Non-pigmented ciliary epithelial cell (primary cell): ENCODE measurements around the gene C5orf63.
A peak's percentile ranks its signal among the peaks of the same experiment; 100 is the strongest.
"Not testable (repeated sequence)": the region's sequence is repeated elsewhere in the genome, so short reads cannot be mapped to it uniquely, and the experiment has no call there.

Experiments
- DNase-seq: peaks from one replicate; pipeline ENCODE4 v3.0.0-alpha.2; 2010; ENCODE audit warnings: low read depth

Gene C5orf63

GRCh38 chr5:127072861-127073846 is at the start of gene C5orf63:
Gene C5orf63, minus strand, starts transcription at chr5:127073502. Its CDS starts 14,507 bp downstream, at chr5:127058995.
- no peak for DNase-seq

- DNase-seq, result peak; percentile 40
Measured at GRCh38 chr5:127112347-127112864, 39.1 kb upstream of the C5orf63 start.

DNA sequence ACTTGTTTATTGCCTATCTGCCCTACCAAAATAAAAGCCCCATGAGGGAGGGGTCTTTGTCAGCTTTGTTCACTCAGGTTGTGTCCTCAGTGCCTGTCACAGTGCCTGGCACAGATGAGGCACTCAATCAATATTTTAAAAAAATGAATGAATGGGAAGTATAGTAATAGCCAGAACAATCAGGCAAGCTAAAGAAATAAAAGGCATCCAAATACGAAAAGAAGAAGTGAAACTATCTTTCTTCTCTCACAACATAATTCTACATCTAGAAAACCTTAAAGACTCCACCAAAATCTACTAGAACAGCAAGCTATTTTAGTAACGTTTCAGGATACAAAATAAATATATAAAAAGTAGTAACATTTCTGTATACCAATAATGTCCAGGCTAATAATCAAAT is 37.8 kb upstream of the C5orf63 start:
- DNase-seq, result no peak

- DNase-seq, result not testable (repeated sequence)
Measured at GRCh38 chr5:127108624-127109260, 35.4 kb upstream of the C5orf63 start.

GRCh38 chr5:127101935-127102334 is 28.6 kb upstream of the C5orf63 start:
- DNase-seq, result no peak

GRCh38 chr5:127101533-127101932 is 28.2 kb upstream of the C5orf63 start:
- no peak for DNase-seq

DNA sequence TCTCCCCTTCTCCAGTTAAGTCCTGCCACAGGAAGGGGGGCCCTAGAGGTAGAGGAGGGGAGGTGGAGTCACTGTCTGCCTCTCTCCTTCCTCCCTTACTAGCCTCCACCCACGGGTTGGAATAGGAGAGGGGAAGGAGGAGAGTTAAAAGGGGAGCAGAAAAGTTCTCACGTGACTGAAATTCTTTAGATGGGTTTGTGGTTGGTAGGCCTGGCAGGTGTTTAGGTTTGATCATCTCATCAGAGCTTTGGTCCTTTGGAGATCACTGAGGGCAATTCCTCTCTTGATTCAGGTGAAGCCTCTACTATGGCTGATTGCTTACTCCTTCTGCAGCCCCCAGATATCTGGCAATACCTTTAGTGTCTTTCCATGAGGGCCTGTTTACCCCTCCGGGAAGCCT is 24.9 kb upstream of the C5orf63 start:
- DNase-seq, result no peak

DNA sequence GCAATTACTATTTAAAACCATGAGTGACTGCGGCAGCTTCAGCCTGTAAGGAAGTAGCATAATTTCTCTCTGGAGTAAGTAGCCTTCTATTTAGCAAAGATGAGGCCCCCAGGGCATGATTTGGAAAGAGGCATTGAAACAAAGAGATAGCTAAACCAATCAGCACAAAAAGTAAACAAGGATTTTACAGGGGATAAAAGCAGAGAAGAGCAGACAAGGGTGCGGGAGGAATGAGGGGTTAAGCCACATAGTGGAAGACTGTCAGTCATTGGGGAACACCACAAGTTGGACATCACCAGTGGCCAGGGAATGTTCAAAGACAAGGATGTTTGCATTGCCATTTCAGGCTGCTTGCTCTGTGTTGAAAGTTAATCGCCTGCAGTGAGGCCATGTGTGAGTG is 24.0 kb upstream of the C5orf63 start:
- DNase-seq, result no peak

DNA sequence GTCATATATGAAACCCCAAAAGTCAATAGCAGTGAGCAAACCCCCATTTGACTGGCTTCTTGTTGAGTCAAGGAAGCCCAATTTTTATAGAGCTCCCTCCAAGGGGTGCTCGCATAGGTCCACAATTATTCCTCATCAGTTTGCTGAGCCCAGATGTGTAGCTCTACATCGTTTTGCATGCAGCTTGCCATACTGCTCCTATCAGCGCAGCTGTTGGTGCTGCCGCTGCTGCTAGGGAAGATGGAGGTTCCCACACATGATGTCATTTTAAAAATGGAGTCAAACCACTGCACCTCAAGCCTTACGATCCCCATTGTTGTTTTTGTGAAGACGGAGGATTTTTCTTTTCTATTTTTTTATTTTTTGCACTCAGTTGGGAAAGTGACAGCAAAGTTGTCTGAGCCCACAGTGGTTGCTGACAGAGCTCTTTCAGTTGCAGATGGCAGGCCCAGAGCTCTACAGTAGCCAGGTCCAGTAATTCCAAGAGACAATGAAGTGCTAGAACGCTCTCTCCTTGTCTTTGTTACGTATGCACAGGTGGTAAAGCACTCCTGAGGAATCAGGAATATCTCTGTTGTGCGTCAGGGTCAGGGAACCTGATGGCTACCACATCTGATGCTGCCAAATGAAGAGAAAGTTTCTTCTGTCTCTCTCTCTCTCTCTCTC is 23.2 kb upstream of the C5orf63 start:
- DNase-seq, result no peak

GRCh38 chr5:127094161-127094814 is 21.0 kb upstream of the C5orf63 start:
- DNase-seq, result no peak

- peak; percentile 59 for DNase-seq
Measured at GRCh38 chr5:127092690-127093089, 19.4 kb upstream of the C5orf63 start.

DNA sequence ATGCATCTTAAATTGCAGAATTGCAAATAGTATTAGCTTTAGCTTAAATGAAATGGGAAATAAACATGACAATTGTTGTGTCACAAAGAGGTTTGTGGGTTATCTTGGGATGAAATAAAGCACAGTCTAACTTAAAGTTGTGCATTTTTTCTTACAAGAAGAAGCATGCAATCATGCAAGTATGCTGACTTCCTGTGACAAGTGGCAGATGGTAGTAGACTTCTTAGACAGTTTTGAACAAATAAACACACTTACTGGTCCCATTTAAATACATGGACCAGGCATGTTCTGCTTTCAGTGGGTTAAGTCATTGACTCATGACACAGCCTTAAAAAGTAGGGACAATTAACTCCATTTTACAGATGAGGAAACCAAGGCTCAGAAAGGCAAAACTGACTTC is 15.9 kb upstream of the C5orf63 start:
- no peak for DNase-seq

GRCh38 chr5:127088251-127088650 is 14.9 kb upstream of the C5orf63 start:
- DNase-seq, result peak; percentile 97

DNA sequence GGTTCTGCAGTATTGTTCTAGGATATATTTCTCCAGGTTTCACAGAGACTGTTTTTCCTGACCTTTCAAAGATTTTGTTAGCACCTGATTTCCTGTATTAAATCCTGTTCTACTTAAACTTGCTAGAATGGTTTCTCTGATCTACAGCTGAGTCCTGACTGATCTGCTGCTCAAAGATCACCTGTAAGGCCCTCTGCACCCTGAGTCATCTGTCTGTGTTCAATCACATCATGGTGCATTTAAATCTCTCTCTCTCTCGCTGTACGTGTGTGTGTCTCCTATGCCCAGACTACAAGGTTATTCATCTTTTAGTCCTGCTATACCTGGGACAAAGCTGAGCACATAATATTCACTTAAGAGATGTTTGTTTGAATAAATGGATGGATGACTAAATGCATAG is 13.3 kb upstream of the C5orf63 start:
- no peak for DNase-seq

- no peak for DNase-seq
Measured at GRCh38 chr5:127085796-127086195, 12.5 kb upstream of the C5orf63 start.

DNA sequence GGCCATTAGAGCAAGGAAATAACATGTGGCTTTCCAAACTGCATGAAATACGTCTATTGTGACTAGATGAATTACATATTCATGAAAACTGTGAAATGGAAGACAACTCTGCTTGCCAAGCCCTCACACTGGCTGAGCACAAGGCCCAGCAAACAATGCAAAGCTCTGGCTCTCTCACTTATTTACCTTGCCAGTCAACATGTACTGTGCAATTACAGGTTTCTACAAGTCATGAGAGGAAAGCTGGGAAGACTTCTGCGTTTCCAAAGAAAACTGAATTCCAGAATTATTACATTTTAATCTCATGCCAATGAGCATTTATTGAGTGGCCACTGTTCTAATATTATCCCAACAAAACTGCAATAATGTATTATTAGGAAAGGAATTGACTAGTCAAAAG is 12.1 kb upstream of the C5orf63 start:
- DNase-seq, result no peak

- no peak for DNase-seq
Measured at GRCh38 chr5:127084656-127085055, 11.4 kb upstream of the C5orf63 start.

- DNase-seq, result no peak
Measured at GRCh38 chr5:127083711-127084110, 10.4 kb upstream of the C5orf63 start.

- DNase-seq, result no peak
Measured at GRCh38 chr5:127079994-127080491, 6.7 kb upstream of the C5orf63 start.

- no peak for DNase-seq
Measured at GRCh38 chr5:127077366-127077765, 4.1 kb upstream of the C5orf63 start.

DNA sequence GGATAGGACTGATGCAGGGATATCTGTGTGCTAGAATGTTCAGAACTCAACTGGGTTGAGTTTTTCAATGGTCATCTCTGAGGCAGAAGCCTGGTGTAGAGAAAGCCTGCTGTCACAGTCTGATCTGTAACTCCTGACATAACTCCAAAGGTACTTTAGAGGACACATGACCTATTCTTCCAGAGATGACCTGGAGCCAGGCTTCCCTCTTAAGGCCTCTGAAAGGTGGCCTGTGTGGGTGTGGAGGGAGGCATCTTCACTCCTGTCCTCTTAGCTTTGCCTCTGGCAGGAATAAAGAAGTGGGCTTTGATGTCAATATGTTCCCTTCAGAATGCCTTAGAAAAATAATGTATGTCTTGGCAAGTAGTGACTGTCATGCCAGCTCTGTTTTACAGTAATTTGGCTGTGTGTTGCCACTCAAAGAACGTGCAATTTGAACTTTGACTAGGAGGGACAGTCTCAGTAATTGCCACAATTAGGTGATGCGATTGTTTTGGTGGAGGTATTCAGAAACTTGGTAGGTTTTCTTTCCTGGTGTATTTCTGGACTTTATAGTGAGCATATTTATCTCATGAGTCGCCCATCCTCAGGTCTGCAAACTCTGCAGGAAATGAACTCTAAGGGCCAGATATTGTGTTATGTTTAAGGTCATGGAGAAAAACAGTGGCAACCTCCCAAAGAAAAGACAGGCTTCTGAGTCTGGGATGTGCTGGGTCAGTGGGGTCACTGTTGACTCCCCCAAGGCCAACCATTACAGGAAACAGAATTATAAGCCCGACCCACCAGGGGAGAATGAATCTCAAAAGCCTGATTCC is 3.2 kb upstream of the C5orf63 start:
- no peak for DNase-seq
